Activated gamma-delta T cell treated with Interleukin-2 at 50 U/mL for 16 hours (primary cell): Measurements from ENCODE around the gene ANKRD42.

ENCODE experiments used
- DNase-seq: peaks from one replicate; pipeline ENCODE4 v3.0.0-alpha.2; 2020

ANKRD42 gene

DNA sequence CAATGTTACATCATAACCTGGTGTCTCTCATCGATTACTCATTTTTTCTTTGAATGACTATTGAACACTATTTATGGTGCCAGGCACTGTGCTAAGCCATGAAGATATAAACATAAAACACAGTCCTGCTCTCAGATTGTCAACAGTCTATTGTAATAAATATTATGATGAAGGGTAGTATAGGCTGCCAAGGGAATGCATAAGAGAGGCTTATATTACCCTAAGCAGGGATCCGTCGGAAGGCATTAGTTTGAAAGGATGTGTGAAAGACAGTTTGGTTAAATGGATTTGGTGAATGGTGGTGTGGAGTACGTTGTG lies 99.9 kb downstream of the ANKRD42 start:
- DNase-seq, result no peak

DNA sequence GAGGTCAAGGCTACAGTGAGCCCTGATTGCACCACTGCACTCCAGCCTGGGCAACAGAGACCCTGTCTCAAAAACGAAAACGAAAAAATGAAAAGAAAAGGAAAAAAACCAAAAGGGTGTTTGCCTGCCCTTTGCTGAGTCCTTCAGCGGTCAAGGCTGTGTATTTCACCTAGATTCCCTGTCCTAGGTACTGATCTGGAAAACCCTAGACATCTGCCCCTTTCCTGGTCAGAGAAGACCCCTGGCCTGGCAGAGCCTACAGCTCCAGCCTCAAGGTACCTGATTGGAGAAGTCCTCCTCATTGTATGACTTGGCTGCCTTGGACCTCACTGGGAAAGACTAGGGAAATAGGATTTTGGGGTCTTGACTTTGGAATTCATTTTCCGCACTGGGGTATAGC lies 100.7 kb downstream of the ANKRD42 start:
- DNase-seq, result no peak
